ENCODE measurements around the gene COX10. TPM values are rescaled to one million over a fixed set of nuclear protein-coding genes. Genes with fewer than 3 reads are reported as not detected.
"Not testable (repeated sequence)": the region's sequence is repeated elsewhere in the genome, so short reads cannot be mapped to it uniquely, and the experiment has no call there.

Gene COX10
- total RNA-seq, 1 experiment from 2014 or later: 20.0 TPM

GRCh38 chr17:14182084-14182483 is 112.8 kb downstream of the COX10 start:
- H3K4me3 ChIP-seq (ENCODE audit: low read depth, low read length, poor library complexity, severe bottlenecking); DNase-seq (ENCODE audit: low spot score); BruUV-seq (replicated peaks); intact Hi-C loops (cut with micrococcal nuclease; ENCODE audit: unreplicated experiment); CTCF ChIA-PET; H3K27ac ChIP-seq (ENCODE audit: low read depth, low read length, poor library complexity, severe bottlenecking); H3K27me3 ChIP-seq (replicated peaks; ENCODE audit: insufficient read depth, low read depth, low read length, poor library complexity); POLR2A ChIA-PET (ENCODE audit: low non-redundant PET); H3K9me3 ChIP-seq (ENCODE audit: low read depth, low read length, poor library complexity, severe bottlenecking); H3K36me3 ChIP-seq (ENCODE audit: insufficient read depth, low read length, poor library complexity, severe bottlenecking); H3K4me1 ChIP-seq (ENCODE audit: insufficient read depth, low read length, poor library complexity, severe bottlenecking): not testable (repeated sequence)

- H3K27me3 ChIP-seq (replicated peaks; ENCODE audit: insufficient read depth, low read depth, low read length, poor library complexity); DNase-seq (ENCODE audit: low spot score); BruUV-seq (replicated peaks); CTCF ChIA-PET; H3K36me3 ChIP-seq (ENCODE audit: insufficient read depth, low read length, poor library complexity, severe bottlenecking); POLR2A ChIA-PET (ENCODE audit: low non-redundant PET); H3K9me3 ChIP-seq (ENCODE audit: low read depth, low read length, poor library complexity, severe bottlenecking); H3K27ac ChIP-seq (ENCODE audit: low read depth, low read length, poor library complexity, severe bottlenecking); H3K4me1 ChIP-seq (ENCODE audit: insufficient read depth, low read length, poor library complexity, severe bottlenecking); H3K4me3 ChIP-seq (ENCODE audit: low read depth, low read length, poor library complexity, severe bottlenecking); intact Hi-C loops (cut with micrococcal nuclease; ENCODE audit: unreplicated experiment): not testable (repeated sequence)
Observed at GRCh38 chr17:14184536-14184935, 115.2 kb downstream of the COX10 start.

DNA sequence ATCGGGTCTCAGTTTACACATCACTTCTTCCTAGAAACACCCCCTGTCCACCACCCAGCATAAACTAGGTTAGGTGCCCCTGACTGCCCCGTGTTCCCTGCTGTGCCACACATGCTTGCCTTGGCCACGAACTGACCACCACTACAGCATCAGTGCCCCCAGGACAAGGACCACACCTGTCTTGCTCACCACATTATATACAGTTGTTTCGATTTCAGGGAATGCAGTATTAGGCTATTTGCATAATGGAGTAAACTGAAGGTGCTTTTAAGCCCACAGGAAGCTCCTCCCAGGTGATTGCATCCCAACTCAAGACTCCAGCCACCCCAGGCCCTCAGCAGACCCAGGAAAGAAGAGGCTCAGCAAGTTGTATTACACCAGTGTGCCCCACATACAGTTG is 117.1 kb downstream of the COX10 start:
- H3K36me3 ChIP-seq (ENCODE audit: insufficient read depth, low read length, poor library complexity, severe bottlenecking); H3K27ac ChIP-seq (ENCODE audit: low read depth, low read length, poor library complexity, severe bottlenecking); DNase-seq (ENCODE audit: low spot score); intact Hi-C loops (cut with micrococcal nuclease; ENCODE audit: unreplicated experiment); H3K9me3 ChIP-seq (ENCODE audit: low read depth, low read length, poor library complexity, severe bottlenecking); H3K27me3 ChIP-seq (replicated peaks; ENCODE audit: insufficient read depth, low read depth, low read length, poor library complexity); POLR2A ChIA-PET (ENCODE audit: low non-redundant PET); H3K4me1 ChIP-seq (ENCODE audit: insufficient read depth, low read length, poor library complexity, severe bottlenecking); H3K4me3 ChIP-seq (ENCODE audit: low read depth, low read length, poor library complexity, severe bottlenecking); BruUV-seq (replicated peaks); CTCF ChIA-PET: not testable (repeated sequence)

- BruUV-seq (replicated peaks); POLR2A ChIA-PET (ENCODE audit: low non-redundant PET); intact Hi-C loops (cut with micrococcal nuclease; ENCODE audit: unreplicated experiment); H3K4me1 ChIP-seq (ENCODE audit: insufficient read depth, low read length, poor library complexity, severe bottlenecking); H3K27ac ChIP-seq (ENCODE audit: low read depth, low read length, poor library complexity, severe bottlenecking); H3K36me3 ChIP-seq (ENCODE audit: insufficient read depth, low read length, poor library complexity, severe bottlenecking); H3K9me3 ChIP-seq (ENCODE audit: low read depth, low read length, poor library complexity, severe bottlenecking); H3K27me3 ChIP-seq (replicated peaks; ENCODE audit: insufficient read depth, low read depth, low read length, poor library complexity); DNase-seq (ENCODE audit: low spot score); H3K4me3 ChIP-seq (ENCODE audit: low read depth, low read length, poor library complexity, severe bottlenecking); CTCF ChIA-PET: not testable (repeated sequence)
Observed at GRCh38 chr17:14190774-14191173, 121.5 kb downstream of the COX10 start.

- DNase-seq (ENCODE audit: low spot score); H3K36me3 ChIP-seq (ENCODE audit: insufficient read depth, low read length, poor library complexity, severe bottlenecking); H3K9me3 ChIP-seq (ENCODE audit: low read depth, low read length, poor library complexity, severe bottlenecking); intact Hi-C loops (cut with micrococcal nuclease; ENCODE audit: unreplicated experiment); POLR2A ChIA-PET (ENCODE audit: low non-redundant PET); H3K27me3 ChIP-seq (replicated peaks; ENCODE audit: insufficient read depth, low read depth, low read length, poor library complexity); BruUV-seq (replicated peaks); CTCF ChIA-PET; H3K4me1 ChIP-seq (ENCODE audit: insufficient read depth, low read length, poor library complexity, severe bottlenecking); H3K27ac ChIP-seq (ENCODE audit: low read depth, low read length, poor library complexity, severe bottlenecking); H3K4me3 ChIP-seq (ENCODE audit: low read depth, low read length, poor library complexity, severe bottlenecking): not testable (repeated sequence)
Observed at GRCh38 chr17:14191469-14191868, 122.2 kb downstream of the COX10 start.

- POLR2A ChIA-PET (ENCODE audit: low non-redundant PET); H3K27ac ChIP-seq (ENCODE audit: low read depth, low read length, poor library complexity, severe bottlenecking); H3K4me1 ChIP-seq (ENCODE audit: insufficient read depth, low read length, poor library complexity, severe bottlenecking); H3K36me3 ChIP-seq (ENCODE audit: insufficient read depth, low read length, poor library complexity, severe bottlenecking); H3K9me3 ChIP-seq (ENCODE audit: low read depth, low read length, poor library complexity, severe bottlenecking); BruUV-seq (replicated peaks); CTCF ChIA-PET; intact Hi-C loops (cut with micrococcal nuclease; ENCODE audit: unreplicated experiment); H3K4me3 ChIP-seq (ENCODE audit: low read depth, low read length, poor library complexity, severe bottlenecking); DNase-seq (ENCODE audit: low spot score); H3K27me3 ChIP-seq (replicated peaks; ENCODE audit: insufficient read depth, low read depth, low read length, poor library complexity): not testable (repeated sequence)
Observed at GRCh38 chr17:14192039-14192438, 122.7 kb downstream of the COX10 start.

- H3K36me3 ChIP-seq (ENCODE audit: insufficient read depth, low read length, poor library complexity, severe bottlenecking); H3K27me3 ChIP-seq (replicated peaks; ENCODE audit: insufficient read depth, low read depth, low read length, poor library complexity); BruUV-seq (replicated peaks); intact Hi-C loops (cut with micrococcal nuclease; ENCODE audit: unreplicated experiment); H3K4me1 ChIP-seq (ENCODE audit: insufficient read depth, low read length, poor library complexity, severe bottlenecking); CTCF ChIA-PET; H3K4me3 ChIP-seq (ENCODE audit: low read depth, low read length, poor library complexity, severe bottlenecking); POLR2A ChIA-PET (ENCODE audit: low non-redundant PET); H3K9me3 ChIP-seq (ENCODE audit: low read depth, low read length, poor library complexity, severe bottlenecking); H3K27ac ChIP-seq (ENCODE audit: low read depth, low read length, poor library complexity, severe bottlenecking); DNase-seq (ENCODE audit: low spot score): not testable (repeated sequence)
Observed at GRCh38 chr17:14192636-14193344, 123.5 kb downstream of the COX10 start.
